ENCODE results near the gene AKIRIN2.
"Not testable (repeated sequence)": the region's sequence is repeated elsewhere in the genome, so short reads cannot be mapped to it uniquely, and the experiment has no call there.

AKIRIN2 gene

GRCh38 chr6:87687296-87687695 is 14.7 kb downstream of the AKIRIN2 start:
- no peak for DNase-seq

- DNase-seq, result not testable (repeated sequence)
These were observed 15.3 kb downstream of the AKIRIN2 start for GRCh38 chr6:87686636-87687205.

GRCh38 chr6:87684895-87685654 is 17.0 kb downstream of the AKIRIN2 start:
- no peak for DNase-seq

- no peak for DNase-seq
These were observed 18.1 kb downstream of the AKIRIN2 start for GRCh38 chr6:87683890-87684289.

- no peak for DNase-seq
These were observed 19.7 kb downstream of the AKIRIN2 start for GRCh38 chr6:87682310-87682709.

- DNase-seq, result no peak
These were observed 26.9 kb downstream of the AKIRIN2 start for GRCh38 chr6:87675004-87675681.

GRCh38 chr6:87674290-87674689 is 27.7 kb downstream of the AKIRIN2 start:
- DNase-seq, result no peak

- DNase-seq, result no peak
These were observed 28.8 kb downstream of the AKIRIN2 start for GRCh38 chr6:87673237-87673636.

GRCh38 chr6:87672641-87673040 is 29.4 kb downstream of the AKIRIN2 start:
- DNase-seq, result no peak

GRCh38 chr6:87671555-87672029 is 30.4 kb downstream of the AKIRIN2 start:
- no peak for DNase-seq

GRCh38 chr6:87670707-87671106 is 31.3 kb downstream of the AKIRIN2 start:
- DNase-seq, result no peak

- no peak for DNase-seq
These were observed 33.0 kb downstream of the AKIRIN2 start for GRCh38 chr6:87669051-87669450.

- no peak for DNase-seq
These were observed 34.0 kb downstream of the AKIRIN2 start for GRCh38 chr6:87668013-87668412.

- DNase-seq, result no peak
These were observed 35.0 kb downstream of the AKIRIN2 start for GRCh38 chr6:87667032-87667431.

GRCh38 chr6:87664921-87665485 is 37.0 kb downstream of the AKIRIN2 start:
- DNase-seq, result no peak

- DNase-seq, result no peak
These were observed 38.6 kb downstream of the AKIRIN2 start for GRCh38 chr6:87663434-87663833.

- DNase-seq, result no peak
These were observed 40.5 kb downstream of the AKIRIN2 start for GRCh38 chr6:87661503-87661902.

GRCh38 chr6:87661016-87661415 is 41.0 kb downstream of the AKIRIN2 start:
- DNase-seq, result no peak

GRCh38 chr6:87660226-87660911 is 41.7 kb downstream of the AKIRIN2 start:
- DNase-seq, result no peak

- DNase-seq, result no peak
These were observed 43.5 kb downstream of the AKIRIN2 start for GRCh38 chr6:87658516-87658915.

GRCh38 chr6:87656857-87657256 is 45.2 kb downstream of the AKIRIN2 start:
- DNase-seq, result no peak

- no peak for DNase-seq
These were observed 46.2 kb downstream of the AKIRIN2 start for GRCh38 chr6:87655824-87656223.
